ENCODE measurements around the gene OR1C1. TPM values are rescaled to one million over a fixed set of nuclear protein-coding genes. Genes with fewer than 3 reads are reported as not detected.
"Not testable (repeated sequence)": the region's sequence is repeated elsewhere in the genome, so short reads cannot be mapped to it uniquely, and the experiment has no call there.

OR1C1 gene
- total RNA-seq, 1 experiment from 2014 or later, result not detected

DNA sequence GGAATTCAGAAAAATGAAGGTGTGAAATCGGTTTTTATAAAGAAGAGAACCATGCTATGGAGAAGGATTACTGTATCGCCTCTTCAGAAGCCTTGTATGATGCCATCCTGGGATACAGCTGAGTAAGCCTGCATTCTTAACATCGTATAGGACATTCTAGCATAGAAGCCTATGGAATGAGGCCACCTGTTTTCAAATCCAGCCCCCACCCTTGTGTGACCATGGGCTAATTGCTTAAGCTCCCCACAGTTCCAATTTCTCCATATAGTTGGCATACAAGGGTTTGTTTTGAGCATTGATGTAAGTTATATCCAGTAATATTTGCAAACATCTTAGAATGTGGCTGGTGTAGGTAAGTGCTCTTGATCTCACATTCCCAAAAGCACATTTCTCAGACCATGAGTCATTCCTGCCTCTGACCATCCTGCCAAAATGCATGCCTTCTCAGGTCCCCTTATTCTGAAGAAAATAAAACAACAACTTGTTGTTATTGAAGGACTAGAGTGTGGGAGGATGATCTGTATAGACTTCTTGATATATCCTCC lies 13.9 kb downstream of the OR1C1 start:
- no TSS peak for BruUV-seq (replicated peaks)
- POLR2A ChIA-PET, result no interaction called here

GRCh38 chr1:247742215-247742760 lies 18.1 kb downstream of the OR1C1 start:
- intact Hi-C loops (cut with micrococcal nuclease; ENCODE audit: unreplicated experiment); H3K9me3 ChIP-seq; H3K9me3 Mint-ChIP-seq (ENCODE audit: unreplicated experiment); H3K27me3 Mint-ChIP-seq (ENCODE audit: insufficient read depth, unreplicated experiment); H3K36me3 Mint-ChIP-seq (ENCODE audit: insufficient read depth, unreplicated experiment); H3K4me3 Mint-ChIP-seq (ENCODE audit: unreplicated experiment); BruUV-seq (replicated peaks); H3K4me1 Mint-ChIP-seq (ENCODE audit: low read depth, unreplicated experiment); H3K27me3 ChIP-seq (replicated peaks; ENCODE audit: control insufficient read depth, insufficient read depth, low read length); CTCF ChIA-PET; POLR2A ChIA-PET; H3K4me3 ChIP-seq (ENCODE audit: low read depth, low read length); H3K36me3 ChIP-seq (ENCODE audit: control insufficient read depth, insufficient read depth, low read length); H3K27ac Mint-ChIP-seq (ENCODE audit: unreplicated experiment); H3K4me1 ChIP-seq; DNase-seq: not testable (repeated sequence)

More for the DNA sequence above, 13.9 kb downstream of the OR1C1 start:
- Histone ChIP-seq H3K4me1 (no peaks in the 10 kb centered on the region), H3K4me3 (ENCODE audit: low read depth, low read length) (no peak overlapping the region), H3K27me3 (replicated peaks; ENCODE audit: control insufficient read depth, insufficient read depth, low read length) (no peaks in the 10 kb centered on the region), H3K9me3 (no peaks in the 10 kb centered on the region), H3K36me3 (ENCODE audit: control insufficient read depth, insufficient read depth, low read length) (no peaks in the 10 kb centered on the region)
- Mint-ChIP-seq H3K4me3 (ENCODE audit: unreplicated experiment) (no peak overlapping the region), H3K27me3 (ENCODE audit: insufficient read depth, unreplicated experiment) (no peaks in the 10 kb centered on the region), H3K9me3 (ENCODE audit: unreplicated experiment) (peaks cover 11% of the 10 kb centered on the region), H3K4me1 (ENCODE audit: low read depth, unreplicated experiment) (no peaks in the 10 kb centered on the region), H3K27ac (ENCODE audit: unreplicated experiment) (no peak overlapping the region), H3K36me3 (ENCODE audit: insufficient read depth, unreplicated experiment) (no peaks in the 10 kb centered on the region)
- TF ChIP-seq, protein P1, sequence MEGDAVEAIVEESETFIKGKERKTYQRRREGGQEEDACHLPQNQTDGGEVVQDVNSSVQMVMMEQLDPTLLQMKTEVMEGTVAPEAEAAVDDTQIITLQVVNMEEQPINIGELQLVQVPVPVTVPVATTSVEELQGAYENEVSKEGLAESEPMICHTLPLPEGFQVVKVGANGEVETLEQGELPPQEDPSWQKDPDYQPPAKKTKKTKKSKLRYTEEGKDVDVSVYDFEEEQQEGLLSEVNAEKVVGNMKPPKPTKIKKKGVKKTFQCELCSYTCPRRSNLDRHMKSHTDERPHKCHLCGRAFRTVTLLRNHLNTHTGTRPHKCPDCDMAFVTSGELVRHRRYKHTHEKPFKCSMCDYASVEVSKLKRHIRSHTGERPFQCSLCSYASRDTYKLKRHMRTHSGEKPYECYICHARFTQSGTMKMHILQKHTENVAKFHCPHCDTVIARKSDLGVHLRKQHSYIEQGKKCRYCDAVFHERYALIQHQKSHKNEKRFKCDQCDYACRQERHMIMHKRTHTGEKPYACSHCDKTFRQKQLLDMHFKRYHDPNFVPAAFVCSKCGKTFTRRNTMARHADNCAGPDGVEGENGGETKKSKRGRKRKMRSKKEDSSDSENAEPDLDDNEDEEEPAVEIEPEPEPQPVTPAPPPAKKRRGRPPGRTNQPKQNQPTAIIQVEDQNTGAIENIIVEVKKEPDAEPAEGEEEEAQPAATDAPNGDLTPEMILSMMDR (IDR thresholded peaks at IDR 0.05; ENCODE audit: insufficient read depth in 1 of 2, low read depth in 1 of 2, low read length in 1 of 2, severe bottlenecking in 1 of 2, unreplicated experiment in 1 of 2), result no peak
- CTCF ChIA-PET, result no interaction called here
- intact Hi-C loops (cut with micrococcal nuclease; ENCODE audit: unreplicated experiment), result no loop called here
- DNase-seq, result no peak

DNA sequence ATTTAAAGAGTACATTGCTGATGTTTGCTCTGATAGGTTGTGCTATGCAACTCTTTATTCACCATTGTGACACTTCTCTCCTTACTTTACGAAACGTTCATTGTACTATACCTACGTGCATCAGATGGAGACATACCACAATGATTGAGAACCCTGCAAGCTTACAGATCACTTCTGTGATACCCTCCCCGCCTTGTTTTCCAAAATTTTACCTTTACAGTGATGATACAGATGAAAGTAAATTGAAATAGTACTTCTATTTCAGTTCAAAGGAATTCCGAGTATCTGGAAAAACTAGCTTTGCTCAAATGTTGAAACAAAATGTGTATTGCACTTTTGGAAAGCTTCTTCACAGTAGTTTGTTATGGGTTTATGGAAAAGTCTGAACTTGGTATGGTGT lies 18.6 kb downstream of the OR1C1 start:
- no peak overlapping the region for H3K4me3 ChIP-seq (ENCODE audit: low read depth, low read length)
- no peaks in the 10 kb centered on the region for H3K4me1 Mint-ChIP-seq (ENCODE audit: low read depth, unreplicated experiment)
- CTCF ChIA-PET, result no interaction called here
- intact Hi-C loops (cut with micrococcal nuclease; ENCODE audit: unreplicated experiment), result no loop called here
- no peak overlapping the region for H3K4me3 Mint-ChIP-seq (ENCODE audit: unreplicated experiment)
- no peaks in the 10 kb centered on the region for H3K36me3 Mint-ChIP-seq (ENCODE audit: insufficient read depth, unreplicated experiment)
- no peaks in the 10 kb centered on the region for H3K9me3 ChIP-seq
- no peak overlapping the region for H3K27ac Mint-ChIP-seq (ENCODE audit: unreplicated experiment)
- DNase-seq, result no peak
- no peaks in the 10 kb centered on the region for H3K36me3 ChIP-seq (ENCODE audit: control insufficient read depth, insufficient read depth, low read length)
- TF ChIP-seq, protein P1 (IDR thresholded peaks at IDR 0.05; ENCODE audit: insufficient read depth in 1 of 2, low read depth in 1 of 2, low read length in 1 of 2, severe bottlenecking in 1 of 2, unreplicated experiment in 1 of 2), result no peak
- H3K9me3 Mint-ChIP-seq (ENCODE audit: unreplicated experiment), result no peaks in the 10 kb centered on the region
- POLR2A ChIA-PET, result no interaction called here
- peaks cover 3% of the 10 kb centered on the region for H3K27me3 Mint-ChIP-seq (ENCODE audit: insufficient read depth, unreplicated experiment)
- H3K27me3 ChIP-seq (replicated peaks; ENCODE audit: control insufficient read depth, insufficient read depth, low read length), result no peaks in the 10 kb centered on the region
- BruUV-seq (replicated peaks), result no TSS peak
- no peaks in the 10 kb centered on the region for H3K4me1 ChIP-seq

- BruUV-seq (replicated peaks), result no TSS peak
- H3K27me3 Mint-ChIP-seq (ENCODE audit: insufficient read depth, unreplicated experiment), result peaks cover 3% of the 10 kb centered on the region
- H3K9me3 Mint-ChIP-seq (ENCODE audit: unreplicated experiment), result no peaks in the 10 kb centered on the region
- H3K36me3 ChIP-seq (ENCODE audit: control insufficient read depth, insufficient read depth, low read length), result no peaks in the 10 kb centered on the region
- intact Hi-C loops (cut with micrococcal nuclease; ENCODE audit: unreplicated experiment), result no loop called here
- no peaks in the 10 kb centered on the region for H3K36me3 Mint-ChIP-seq (ENCODE audit: insufficient read depth, unreplicated experiment)
- no peaks in the 10 kb centered on the region for H3K9me3 ChIP-seq
- ChIA-PET CTCF (no interaction called here), POLR2A (no interaction called here)
- no peaks in the 10 kb centered on the region for H3K4me1 Mint-ChIP-seq (ENCODE audit: low read depth, unreplicated experiment)
- no peak overlapping the region for H3K4me3 Mint-ChIP-seq (ENCODE audit: unreplicated experiment)
- no peak for DNase-seq
- H3K4me1 ChIP-seq, result no peaks in the 10 kb centered on the region
- H3K4me3 ChIP-seq (ENCODE audit: low read depth, low read length), result no peak overlapping the region
- TF ChIP-seq, protein P1 (IDR thresholded peaks at IDR 0.05; ENCODE audit: insufficient read depth in 1 of 2, low read depth in 1 of 2, low read length in 1 of 2, severe bottlenecking in 1 of 2, unreplicated experiment in 1 of 2), result no peak
- H3K27me3 ChIP-seq (replicated peaks; ENCODE audit: control insufficient read depth, insufficient read depth, low read length), result no peaks in the 10 kb centered on the region
- H3K27ac Mint-ChIP-seq (ENCODE audit: unreplicated experiment), result no peak overlapping the region
These were observed 19.6 kb downstream of the OR1C1 start for GRCh38 chr1:247740721-247741120.

Data from Caco-2 (cell line).